Right atrium auricular region (tissue), 2 donors: ENCODE data around the gene MPHOSPH9. TPM values are rescaled to one million over a fixed set of nuclear protein-coding genes. Genes with fewer than 3 reads are reported as not detected.

Source experiments
- DNase-seq: peaks from one replicate; pipeline ENCODE4 v3.0.0-alpha.2; 2019; ENCODE audit warnings: low spot score
- H3K27ac ChIP-seq, 2 donors: fragments of 200-600 bp; sonication (generic); 1 replicate in 1 of 2; 2 replicates in 1 of 2; pipeline ENCODE4 v1.5.1; 2016 to 2019
- H3K27me3 ChIP-seq, 2 donors: fragments of 200-600 bp; sonication (generic); one replicate each; pipeline versions ENCODE4 v1.5.1 to v1.6.0; 2017 to 2019
- H3K36me3 ChIP-seq: fragments of 200-600 bp; sonication (generic); one replicate; pipeline ENCODE4 v1.5.1; 2016
- H3K4me1 ChIP-seq, 2 donors: fragments of 200-600 bp; sonication (generic); one replicate each; pipeline versions ENCODE4 v1.5.1 to v1.6.0; 2017 to 2019
- H3K4me3 ChIP-seq, 2 donors: fragments of 200-600 bp; sonication (generic); 1 replicate in 1 of 2; 2 replicates in 1 of 2; pipeline ENCODE4 v1.5.1; 2017 to 2019; ENCODE audit warnings: mild to moderate bottlenecking in 1 of 2, moderate library complexity in 1 of 2
- H3K9me3 ChIP-seq, 2 donors: fragments of 200-600 bp; sonication (generic); one replicate each; pipeline ENCODE4 v1.5.1; 2019
- total RNA-seq, 2 donors: library from RNA; depleted of rRNA; stranded (reverse); fragments of >200 nt; gene quantifications; one replicate each; pipeline ENCODE4 v1.1.0, GENCODE V29; 2016
- TF ChIP-seq, protein P1 (sequence below), 2 donors: fragments of 200-600 bp; sonication (generic); IDR thresholded peaks; one replicate each; pipeline ENCODE4 v1.5.1; 2019; ENCODE audit warnings: antibody characterized with exemption in 2 of 2

MPHOSPH9 gene
- total RNA-seq, 2 donors from 2014 or later = 21.0 to 33.7 TPM

DNA sequence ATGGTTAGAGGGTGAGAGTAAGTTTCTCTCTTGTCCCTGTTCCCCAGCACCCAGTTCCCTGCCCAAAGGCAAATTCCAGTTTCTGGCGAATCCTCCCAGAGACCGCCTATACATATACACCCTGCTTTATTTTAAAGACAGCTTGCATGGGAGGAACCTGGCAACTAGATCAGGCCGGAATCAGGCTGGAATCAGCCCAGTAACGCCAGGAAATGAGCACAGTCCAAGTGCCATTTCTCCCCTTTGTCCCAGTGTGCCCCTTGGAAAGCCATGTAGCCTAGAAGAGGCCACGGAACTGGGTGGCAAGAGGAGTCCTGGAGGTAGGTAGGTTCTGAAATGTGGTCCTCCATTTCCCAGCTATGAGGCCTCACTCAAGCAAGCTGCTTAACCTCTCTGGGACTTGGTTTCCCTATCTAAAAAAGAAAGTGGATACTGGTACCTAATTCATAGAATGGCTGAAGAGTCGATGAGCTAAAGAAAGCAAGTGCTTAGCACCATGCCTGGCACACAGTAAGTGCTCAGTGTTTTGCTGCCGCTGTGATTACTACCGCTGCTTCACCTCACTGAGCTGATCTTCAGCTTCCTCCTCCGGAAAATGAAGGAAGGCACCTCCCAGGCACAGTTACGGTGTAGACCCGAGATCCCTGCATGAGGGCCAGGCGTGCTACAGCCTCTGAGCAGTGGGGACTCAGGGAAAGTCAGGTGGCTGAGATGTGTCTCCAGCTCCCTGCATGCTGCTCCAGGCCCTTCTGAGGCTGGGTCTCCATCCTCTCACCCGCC, 118.4 kb downstream of the MPHOSPH9 start:
- DNase-seq = no peak
- TF ChIP-seq, protein P1, sequence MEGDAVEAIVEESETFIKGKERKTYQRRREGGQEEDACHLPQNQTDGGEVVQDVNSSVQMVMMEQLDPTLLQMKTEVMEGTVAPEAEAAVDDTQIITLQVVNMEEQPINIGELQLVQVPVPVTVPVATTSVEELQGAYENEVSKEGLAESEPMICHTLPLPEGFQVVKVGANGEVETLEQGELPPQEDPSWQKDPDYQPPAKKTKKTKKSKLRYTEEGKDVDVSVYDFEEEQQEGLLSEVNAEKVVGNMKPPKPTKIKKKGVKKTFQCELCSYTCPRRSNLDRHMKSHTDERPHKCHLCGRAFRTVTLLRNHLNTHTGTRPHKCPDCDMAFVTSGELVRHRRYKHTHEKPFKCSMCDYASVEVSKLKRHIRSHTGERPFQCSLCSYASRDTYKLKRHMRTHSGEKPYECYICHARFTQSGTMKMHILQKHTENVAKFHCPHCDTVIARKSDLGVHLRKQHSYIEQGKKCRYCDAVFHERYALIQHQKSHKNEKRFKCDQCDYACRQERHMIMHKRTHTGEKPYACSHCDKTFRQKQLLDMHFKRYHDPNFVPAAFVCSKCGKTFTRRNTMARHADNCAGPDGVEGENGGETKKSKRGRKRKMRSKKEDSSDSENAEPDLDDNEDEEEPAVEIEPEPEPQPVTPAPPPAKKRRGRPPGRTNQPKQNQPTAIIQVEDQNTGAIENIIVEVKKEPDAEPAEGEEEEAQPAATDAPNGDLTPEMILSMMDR (IDR thresholded peaks at IDR 0.05) = no peak
- no peak overlapping the region for H3K4me3 ChIP-seq
- no peaks in the 10 kb centered on the region for H3K36me3 ChIP-seq
- H3K27ac ChIP-seq = peak overlapping the region; percentile 63 to 77
- no peaks in the 10 kb centered on the region for H3K9me3 ChIP-seq
- H3K27me3 ChIP-seq = no peaks in the 10 kb centered on the region
- H3K4me1 ChIP-seq = peaks cover 0 to 70% of the 10 kb centered on the region in 2 donors

DNA sequence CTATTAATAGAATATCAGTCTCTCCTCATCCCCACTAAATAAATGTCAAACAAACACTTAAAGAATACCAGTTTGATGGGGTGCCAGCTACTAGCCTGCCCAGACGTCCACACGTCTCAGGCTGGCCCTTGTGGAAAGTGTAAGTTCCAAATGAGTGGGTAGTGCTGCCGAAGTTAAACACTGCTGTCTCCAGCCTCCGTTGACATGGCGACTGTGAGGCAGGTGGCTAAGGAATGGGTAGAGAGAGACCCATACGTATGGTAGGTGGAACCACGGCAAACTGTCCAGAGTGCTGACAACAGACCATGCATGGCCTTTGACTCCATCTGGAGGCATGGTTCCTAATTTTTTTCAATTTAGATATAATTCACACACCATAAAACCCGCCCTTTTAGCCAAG, 119.9 kb downstream of the MPHOSPH9 start:
- TF ChIP-seq, protein P1 (IDR thresholded peaks at IDR 0.05) = no peak
- Histone ChIP-seq H3K27ac (peak overlapping the region; percentile 50 to 63), H3K27me3 (no peaks in the 10 kb centered on the region), H3K4me3 (no peak overlapping the region), H3K9me3 (no peaks in the 10 kb centered on the region), H3K36me3 (no peaks in the 10 kb centered on the region), H3K4me1 (peaks cover 0 to 79% of the 10 kb centered on the region in 2 donors)
- DNase-seq = no peak

DNA sequence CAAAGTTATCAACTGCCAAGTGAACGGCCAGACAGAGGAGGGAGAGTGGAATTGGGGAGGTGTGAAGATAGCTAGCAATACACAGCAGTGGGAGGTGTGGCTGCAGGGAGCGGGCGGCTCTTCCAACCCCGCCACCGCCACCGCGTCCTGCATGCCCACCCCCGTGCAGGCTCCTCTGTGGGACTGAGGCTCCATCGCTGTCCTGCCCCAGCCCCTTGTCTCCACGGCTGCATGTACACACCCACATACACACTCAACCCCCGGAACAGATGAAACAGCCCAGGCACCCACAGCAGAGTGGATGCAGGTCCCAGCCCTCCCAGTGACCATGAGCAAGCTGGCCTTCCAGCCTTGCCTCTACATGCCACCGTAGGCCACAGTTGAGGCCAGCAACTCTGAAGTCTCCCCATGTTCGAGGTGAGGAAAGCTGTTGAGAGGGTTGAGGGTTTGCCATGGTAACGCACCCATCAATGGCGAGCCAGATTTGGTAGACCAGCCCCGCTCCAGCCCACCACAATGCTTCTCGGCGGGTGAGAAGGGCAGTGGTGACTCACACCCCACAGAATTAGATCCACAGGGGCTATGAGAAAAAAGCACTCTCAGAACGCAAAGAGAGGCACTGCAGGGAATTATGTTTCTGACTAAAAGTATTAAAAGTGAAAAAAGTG, 121.3 kb downstream of the MPHOSPH9 start:
- Histone ChIP-seq H3K27me3 (no peaks in the 10 kb centered on the region), H3K9me3 (no peaks in the 10 kb centered on the region), H3K36me3 (no peaks in the 10 kb centered on the region), H3K4me3 (no peak overlapping the region), H3K4me1 (peaks cover 0 to 81% of the 10 kb centered on the region in 2 donors), H3K27ac (peak overlapping the region; percentile 62 to 69)
- no peak for DNase-seq
- TF ChIP-seq, protein P1 (IDR thresholded peaks at IDR 0.05) = no peak

DNA sequence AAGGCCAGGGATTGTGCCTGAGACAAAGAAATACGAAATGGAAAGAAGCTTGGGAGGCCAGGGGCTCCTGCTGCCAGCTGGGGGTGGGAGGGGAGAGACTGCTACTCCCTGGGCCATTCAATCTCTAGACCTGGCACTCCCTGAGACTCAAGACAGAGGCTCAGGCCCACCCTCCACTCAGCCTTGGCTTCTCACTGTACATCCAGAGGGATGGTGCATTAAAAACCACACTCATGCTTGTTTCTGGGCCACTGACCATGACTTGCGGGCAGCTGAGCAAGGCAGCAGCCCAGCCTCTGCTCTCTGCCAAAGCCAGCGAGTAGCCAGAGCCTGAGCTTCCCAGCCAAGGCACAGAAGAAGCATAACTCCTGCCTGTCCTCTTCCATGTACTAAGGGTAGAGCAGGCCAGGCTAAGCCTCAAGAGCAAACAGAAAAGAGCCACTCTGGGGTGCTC, 123.6 kb downstream of the MPHOSPH9 start:
- no peaks in the 10 kb centered on the region for H3K36me3 ChIP-seq
- H3K27ac ChIP-seq = peak overlapping the region; percentile 20 to 45
- H3K27me3 ChIP-seq = no peaks in the 10 kb centered on the region
- no peak overlapping the region for H3K4me3 ChIP-seq
- TF ChIP-seq, protein P1 (IDR thresholded peaks at IDR 0.05) = no peak
- DNase-seq = no peak
- peaks cover 0 to 69% of the 10 kb centered on the region in 2 donors for H3K4me1 ChIP-seq
- H3K9me3 ChIP-seq = no peaks in the 10 kb centered on the region

DNA sequence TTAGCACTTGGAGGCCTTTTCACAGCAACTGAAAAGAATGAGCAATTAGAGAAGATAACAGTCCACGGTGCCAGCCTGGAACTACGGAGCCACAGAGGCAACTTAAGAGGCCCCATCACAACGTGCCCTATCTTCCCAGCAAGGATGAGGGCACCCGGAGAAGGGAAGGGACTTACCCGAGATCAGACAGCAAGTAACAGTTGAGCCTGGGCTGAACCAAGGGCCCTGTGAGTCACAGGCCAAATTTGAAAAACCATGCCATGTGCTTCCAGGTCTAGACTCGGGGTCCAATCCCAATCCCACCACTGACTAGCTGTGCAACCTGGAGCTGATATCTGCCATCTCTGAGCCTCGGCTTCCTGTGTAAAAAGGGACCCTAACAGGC, 124.3 kb downstream of the MPHOSPH9 start:
- Histone ChIP-seq H3K9me3 (no peaks in the 10 kb centered on the region), H3K4me1 (peaks cover 0 to 67% of the 10 kb centered on the region in 2 donors), H3K4me3 (no peak overlapping the region), H3K36me3 (no peaks in the 10 kb centered on the region), H3K27ac (peak overlapping the region; percentile 63 to 87), H3K27me3 (no peaks in the 10 kb centered on the region)
- DNase-seq = no peak
- TF ChIP-seq, protein P1 (IDR thresholded peaks at IDR 0.05) = no peak
